ENCODE results near the gene PPP1R26. TPM values are rescaled to one million over a fixed set of nuclear protein-coding genes. Genes with fewer than 3 reads are reported as not detected.

PPP1R26 gene
- total and polyA plus RNA-seq, 9 of the 15 experiments (the other 6 are each of a cell fraction or from before 2014, with no cell fraction given) = 0.77 to 26.8 (median 9.3) TPM

GRCh38 chr9:135500525-135501260 lies 21.1 kb downstream of the PPP1R26 start, which contains the start of gene MRPS2 (continued):
- TF ChIP-seq ZHX1 (conservative IDR thresholded peaks at IDR 0.05; ENCODE audit: low read length) (no peak), TCFL5 (CRISPR knock-in tag; conservative IDR thresholded peaks at IDR 0.05) (no peak), ESRRB (CRISPR knock-in tag; IDR thresholded peaks at IDR 0.05; ENCODE audit: borderline replicate concordance) (no peak), ZNF24 (IDR thresholded peaks at IDR 0.05) (no peak), BACH1 (tag; IDR thresholded peaks at IDR 0.05) (no peak), OTX1 (CRISPR knock-in tag; IDR thresholded peaks at IDR 0.05) (no peak), SNAPC5 (CRISPR knock-in tag; IDR thresholded peaks at IDR 0.05) (no peak), RBM15 (IDR thresholded peaks at IDR 0.05; ENCODE audit: insufficient read depth, low read length) (no peak), HOMEZ (CRISPR knock-in tag; IDR thresholded peaks at IDR 0.05) (no peak), TOE1 (IDR thresholded peaks at IDR 0.05; ENCODE audit: borderline replicate concordance) (no peak), TOE1 (CRISPR knock-in tag; IDR thresholded peaks at IDR 0.05; ENCODE audit: borderline replicate concordance, low read depth) (no peak), HBP1 (CRISPR knock-in tag; IDR thresholded peaks at IDR 0.05) (no peak), PATZ1 (CRISPR knock-in tag; IDR thresholded peaks at IDR 0.05; ENCODE audit: borderline replicate concordance) (no peak), HSF4 (CRISPR knock-in tag; IDR thresholded peaks at IDR 0.05; ENCODE audit: borderline replicate concordance) (no peak), RNF219 (CRISPR knock-in tag; IDR thresholded peaks at IDR 0.05) (no peak), STAG1 (CRISPR knock-in tag; IDR thresholded peaks at IDR 0.05; ENCODE audit: borderline replicate concordance) (no peak), BCOR (IDR thresholded peaks at IDR 0.05) (no peak)

Measured in K562 (cell line).